Endothelial cell of umbilical vein (primary cell): ENCODE measurements around the gene LYRM9. TPM values are rescaled to one million over a fixed set of nuclear protein-coding genes. Genes with fewer than 3 reads are reported as not detected.

Experiments
- BruUV-seq: library from RNA; stranded (reverse); fragments of 400-500 nt; replicated peaks from 2 replicates; lab custom pipeline; 2021; lab: Mats Ljungman, UMichigan
- CTCF ChIA-PET: fragments of 300-600, 350-600 bp; sonication (Branson Sonifier 250); formaldehyde crosslinking; loops from one replicate; lab custom pipeline; 2021; ENCODE audit warnings: antibody characterized with exemption, inconsistent platforms; lab: Charles Lee
- POLR2A ChIA-PET: fragments of 300-600, 350-600 bp; sonication (Branson Sonifier 250); formaldehyde crosslinking; loops from one replicate; lab custom pipeline; 2021; ENCODE audit warnings: antibody characterized with exemption, inconsistent platforms; lab: Charles Lee
- DNase-seq: peaks from one replicate; pipeline ENCODE4 v3.0.0-alpha.2; 2011; ENCODE audit warnings: low read depth, low spot score
- FAIRE-seq: peaks from 2 replicates; lab custom pipeline; 2011; peaks lifted over from hg19 to GRCh38; lab: Jason Lieb, UNC
- H2AFZ ChIP-seq: 2 replicates; pipeline ENCODE4 v1.6.0; 2012; ENCODE audit warnings: low read depth, low read length, control low read depth, inconsistent platforms
- H3K27ac ChIP-seq: 2 replicates; pipeline ENCODE4 v1.5.1; 2011; ENCODE audit warnings: low read depth, mild to moderate bottlenecking, control low read depth, low read length, moderate library complexity; ENCODE audit not compliant: insufficient read depth
- H3K27me3 ChIP-seq, 2 experiments: 2 replicates each; pipeline versions ENCODE4 v1.6.0 to v1.6.1; 2011; ENCODE audit warnings: low read length in 2 of 2, mixed read lengths in 1 of 2; ENCODE audit not compliant: control insufficient read depth in 2 of 2, insufficient read depth in 2 of 2
- H3K36me3 ChIP-seq, 2 experiments: 2 replicates in 1 of 2; 3 replicates in 1 of 2; pipeline ENCODE4 v1.5.1; 2011; ENCODE audit warnings: low read length in 2 of 2, mild to moderate bottlenecking in 1 of 2, moderate library complexity in 1 of 2; ENCODE audit not compliant: control insufficient read depth in 2 of 2, insufficient read depth in 2 of 2; ENCODE audit errors: extremely low read depth in 1 of 2
- H3K4me1 ChIP-seq: 3 replicates; pipeline ENCODE4 v1.5.1; 2011; ENCODE audit warnings: mild to moderate bottlenecking, low read length; ENCODE audit not compliant: control insufficient read depth, insufficient read depth; ENCODE audit errors: extremely low read depth
- H3K4me2 ChIP-seq: 2 replicates; pipeline ENCODE4 v1.6.1; 2011; ENCODE audit warnings: low read length, control low read depth, mixed read lengths; ENCODE audit not compliant: insufficient read depth
- H3K4me3 ChIP-seq, 3 experiments: fragments of 200-600 bp in 1 of 3; sonication (generic), shearing (Covaris generic) in 1 of 3; replicated peaks in 1 of 3; 2 replicates each; pipeline ENCODE4 v1.5.1; 2011 to 2016; ENCODE audit warnings: control low read depth in 3 of 3, low read length in 3 of 3, mild to moderate bottlenecking in 2 of 3, inconsistent platforms in 1 of 3, low read depth in 1 of 3, moderate library complexity in 1 of 3; ENCODE audit not compliant: insufficient read depth in 1 of 3
- H3K79me2 ChIP-seq: 2 replicates; pipeline ENCODE4 v1.6.0; 2012; ENCODE audit warnings: low read length, inconsistent platforms; ENCODE audit not compliant: control insufficient read depth, insufficient read depth
- H3K9ac ChIP-seq: replicated peaks from 2 replicates; pipeline ENCODE3; 2011; ENCODE audit warnings: low read length, control low read depth; ENCODE audit not compliant: insufficient read depth; ENCODE audit errors: extremely low read depth
- H3K9me1 ChIP-seq: replicated peaks from 3 replicates; pipeline ENCODE4 v1.6.0; 2011; ENCODE audit warnings: mild to moderate bottlenecking, low read length; ENCODE audit not compliant: control insufficient read depth, insufficient read depth; ENCODE audit errors: extremely low read depth
- H3K9me3 ChIP-seq: replicated peaks from 2 replicates; pipeline ENCODE4 v1.5.1; 2012; ENCODE audit warnings: low read length, inconsistent platforms; ENCODE audit not compliant: control insufficient read depth, insufficient read depth
- H4K20me1 ChIP-seq: replicated peaks from 2 replicates; pipeline ENCODE3; 2011; ENCODE audit warnings: mild to moderate bottlenecking, low read length; ENCODE audit not compliant: control insufficient read depth, insufficient read depth; ENCODE audit errors: extremely low read depth
- EZH2 ChIP-seq: IDR thresholded peaks from 2 replicates; pipeline ENCODE4 v1.6.1; 2012; ENCODE audit warnings: borderline replicate concordance, low read depth, mild to moderate bottlenecking, moderate library complexity, low read length, inconsistent platforms; ENCODE audit not compliant: severe bottlenecking
- FOS ChIP-seq: IDR thresholded peaks from 2 replicates; pipeline ENCODE4 v1.6.1; 2011; ENCODE audit warnings: mild to moderate bottlenecking, low read length, moderate library complexity, borderline replicate concordance; ENCODE audit not compliant: insufficient read depth
- GATA2 ChIP-seq: IDR thresholded peaks from 2 replicates; pipeline ENCODE4 v1.7.0; 2011; ENCODE audit warnings: low read depth, mild to moderate bottlenecking, moderate library complexity, mixed read lengths, low read length; ENCODE audit not compliant: insufficient read length, insufficient read depth
- JUN ChIP-seq: IDR thresholded peaks from 2 replicates; pipeline ENCODE4 v1.6.1; 2011; ENCODE audit warnings: borderline replicate concordance, low read depth; ENCODE audit not compliant: insufficient read length, insufficient read depth
- MYC ChIP-seq: IDR thresholded peaks from one replicate; pipeline ENCODE4 v1.6.1; 2011; ENCODE audit warnings: mild to moderate bottlenecking, low read depth, low read length
- POLR2A ChIP-seq: IDR thresholded peaks from 2 replicates; pipeline ENCODE4 v1.6.1; 2012; ENCODE audit warnings: low read depth, mild to moderate bottlenecking, control low read depth, low read length
- POLR2AphosphoS5 ChIP-seq: IDR thresholded peaks from 2 replicates; pipeline ENCODE4 v1.6.1; 2012; ENCODE audit warnings: low read depth, mild to moderate bottlenecking, control low read depth, low read length, moderate library complexity; ENCODE audit not compliant: insufficient read depth
- dilution Hi-C: fragments of 300-500 bp; cut with MboI; formaldehyde crosslinking; loops from one replicate; pipeline ENCODE4 v1.15.0; 2019; ENCODE audit warnings: low sequenced_read_pairs; ENCODE audit not compliant: extremely low pct_ligation_motif_present
- intact Hi-C: fragments of 100-400 bp; cut with micrococcal nuclease; formaldehyde crosslinking; loops from one replicate; pipeline ENCODE4 v1.10.0; 2022
- polyA plus RNA-seq, 4 experiments: library from polyadenylated mRNA; depleted of rRNA in 3 of 4; stranded (reverse) in 3 of 4; unstranded in 1 of 4; fragments of >200 nt; gene quantifications; 2 replicates each; pipeline versions ENCODE4 v1.2.1 to v1.2.3, GENCODE V29; 2011 to 2012; ENCODE audit warnings: missing spikeins in 1 of 4
- total RNA-seq: library from RNA; stranded (reverse); gene quantifications from 2 replicates; pipeline ENCODE4 v1.2.3, GENCODE V29; 2021
- TF ChIP-seq, protein P1 (sequence below), 2 donors: IDR thresholded peaks; 1 replicate in 1 of 2; 2 replicates in 1 of 2; pipeline ENCODE4 v1.5.1; 2011; ENCODE audit warnings: low read length in 2 of 2, mild to moderate bottlenecking in 2 of 2, moderate library complexity in 2 of 2, control low read depth in 1 of 2, inconsistent platforms in 1 of 2, low read depth in 1 of 2; ENCODE audit not compliant: insufficient read depth in 1 of 2; ENCODE audit errors: extremely low read depth in 1 of 2
- TF ChIP-seq, protein P2 (sequence below): IDR thresholded peaks from 2 replicates; pipeline ENCODE4 v1.6.1; 2011; ENCODE audit not compliant: insufficient read depth, insufficient read length

LYRM9 gene
- total and polyA plus RNA-seq, 2 donors (not counting 3 experiments of a cell fraction or from before 2014, with no cell fraction given) = 3.0 to 4.0 TPM

DNA sequence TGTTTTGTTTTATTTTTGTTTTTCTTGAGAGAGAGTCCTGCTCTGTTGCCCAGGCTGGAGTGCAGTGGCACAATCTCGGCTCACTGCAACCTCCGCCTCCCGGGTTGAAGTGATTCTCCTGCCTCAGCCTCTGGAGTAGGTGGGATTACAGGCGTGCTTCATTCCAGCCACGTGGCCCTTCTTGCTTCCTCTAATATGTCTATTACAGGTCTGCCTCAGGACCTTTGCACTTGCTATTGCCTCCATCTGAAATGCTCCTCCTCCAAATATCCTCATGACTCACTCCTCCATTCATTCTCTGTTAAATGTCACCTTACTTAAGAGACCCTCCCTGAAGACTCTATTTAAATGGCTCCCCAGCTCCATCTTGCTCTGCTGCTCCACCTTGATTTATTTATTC lies 39.0 kb downstream of the LYRM9 start:
- Histone ChIP-seq H3K9ac (no peak overlapping the region), H3K4me3 (no peak overlapping the region), H3K9me3 (no peaks in the 10 kb centered on the region), H3K27me3 (peaks cover 6 to 17% of the 10 kb centered on the region in 2 experiments), H3K27ac (no peak overlapping the region), H3K79me2 (no peaks in the 10 kb centered on the region), H2AFZ (no peak overlapping the region), H3K4me1 (no peaks in the 10 kb centered on the region), H3K4me2 (no peak overlapping the region), H4K20me1 (no peaks in the 10 kb centered on the region), H3K9me1 (no peaks in the 10 kb centered on the region), H3K36me3 (no peaks in the 10 kb centered on the region)
- dilution Hi-C loops (no loop called here), intact Hi-C loops (no loop called here)
- POLR2A ChIA-PET = no interaction called here
- TF ChIP-seq GATA2 (no peak), MYC (no peak), EZH2 (no peak), POLR2A (no peak), POLR2AphosphoS5 (no peak), FOS (no peak), JUN (no peak)
- TF ChIP-seq, protein P1, sequence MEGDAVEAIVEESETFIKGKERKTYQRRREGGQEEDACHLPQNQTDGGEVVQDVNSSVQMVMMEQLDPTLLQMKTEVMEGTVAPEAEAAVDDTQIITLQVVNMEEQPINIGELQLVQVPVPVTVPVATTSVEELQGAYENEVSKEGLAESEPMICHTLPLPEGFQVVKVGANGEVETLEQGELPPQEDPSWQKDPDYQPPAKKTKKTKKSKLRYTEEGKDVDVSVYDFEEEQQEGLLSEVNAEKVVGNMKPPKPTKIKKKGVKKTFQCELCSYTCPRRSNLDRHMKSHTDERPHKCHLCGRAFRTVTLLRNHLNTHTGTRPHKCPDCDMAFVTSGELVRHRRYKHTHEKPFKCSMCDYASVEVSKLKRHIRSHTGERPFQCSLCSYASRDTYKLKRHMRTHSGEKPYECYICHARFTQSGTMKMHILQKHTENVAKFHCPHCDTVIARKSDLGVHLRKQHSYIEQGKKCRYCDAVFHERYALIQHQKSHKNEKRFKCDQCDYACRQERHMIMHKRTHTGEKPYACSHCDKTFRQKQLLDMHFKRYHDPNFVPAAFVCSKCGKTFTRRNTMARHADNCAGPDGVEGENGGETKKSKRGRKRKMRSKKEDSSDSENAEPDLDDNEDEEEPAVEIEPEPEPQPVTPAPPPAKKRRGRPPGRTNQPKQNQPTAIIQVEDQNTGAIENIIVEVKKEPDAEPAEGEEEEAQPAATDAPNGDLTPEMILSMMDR (IDR thresholded peaks at IDR 0.05; ENCODE audit: extremely low read depth in 1 of 2, insufficient read depth in 1 of 2, low read depth in 1 of 2, low read length in 2 of 2) = no peak
- TF ChIP-seq, protein P2, sequence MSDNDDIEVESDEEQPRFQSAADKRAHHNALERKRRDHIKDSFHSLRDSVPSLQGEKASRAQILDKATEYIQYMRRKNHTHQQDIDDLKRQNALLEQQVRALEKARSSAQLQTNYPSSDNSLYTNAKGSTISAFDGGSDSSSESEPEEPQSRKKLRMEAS = no peak
- BruUV-seq = no TSS peak
- DNase-seq = no peak
- no peak for FAIRE-seq
- CTCF ChIA-PET = no interaction called here
